Activated T-helper 17 cell treated with anti-CD3 and anti-CD28 coated beads, Interleukin-2, amount 50 U/mL, for 72 hours (primary cell): ENCODE measurements around the gene TRPV4. TPM values are rescaled to one million over a fixed set of nuclear protein-coding genes. Genes with fewer than 3 reads are reported as not detected.
"Not testable (repeated sequence)": the region's sequence is repeated elsewhere in the genome, so short reads cannot be mapped to it uniquely, and the experiment has no call there.

Source experiments
- ATAC-seq: fragments of 150-1000 bp; cut with Tn5 transposase; replicated peaks from 2 replicates; pipeline ENCODE4 v1.10.0; 2021; ENCODE audit warnings: mild to moderate bottlenecking, moderate library complexity
- H3K27ac Mint-ChIP-seq: one replicate; pipeline ENCODE4 v1.8.0; 2022; ENCODE audit warnings: mixed read lengths
- H3K27me3 Mint-ChIP-seq: one replicate; pipeline ENCODE4 v1.8.0; 2022; ENCODE audit warnings: mixed read lengths
- H3K36me3 Mint-ChIP-seq: one replicate; pipeline ENCODE4 v1.8.0; 2022; ENCODE audit warnings: low read depth, mild to moderate bottlenecking, mixed read lengths
- H3K4me1 Mint-ChIP-seq: one replicate; pipeline ENCODE4 v1.8.0; 2022; ENCODE audit warnings: mixed read lengths
- H3K4me3 Mint-ChIP-seq: one replicate; pipeline ENCODE4 v1.8.0; 2022; ENCODE audit warnings: mild to moderate bottlenecking, mixed read lengths
- H3K9me3 Mint-ChIP-seq: one replicate; pipeline ENCODE4 v1.8.0; 2022; ENCODE audit warnings: mixed read lengths
- total RNA-seq, 2 donors: library from RNA; stranded (reverse); gene quantifications; one replicate each; pipeline ENCODE4 v1.2.3, GENCODE V29; 2022

TRPV4 gene
- total RNA-seq, 2 donors from 2014 or later = not detected

DNA sequence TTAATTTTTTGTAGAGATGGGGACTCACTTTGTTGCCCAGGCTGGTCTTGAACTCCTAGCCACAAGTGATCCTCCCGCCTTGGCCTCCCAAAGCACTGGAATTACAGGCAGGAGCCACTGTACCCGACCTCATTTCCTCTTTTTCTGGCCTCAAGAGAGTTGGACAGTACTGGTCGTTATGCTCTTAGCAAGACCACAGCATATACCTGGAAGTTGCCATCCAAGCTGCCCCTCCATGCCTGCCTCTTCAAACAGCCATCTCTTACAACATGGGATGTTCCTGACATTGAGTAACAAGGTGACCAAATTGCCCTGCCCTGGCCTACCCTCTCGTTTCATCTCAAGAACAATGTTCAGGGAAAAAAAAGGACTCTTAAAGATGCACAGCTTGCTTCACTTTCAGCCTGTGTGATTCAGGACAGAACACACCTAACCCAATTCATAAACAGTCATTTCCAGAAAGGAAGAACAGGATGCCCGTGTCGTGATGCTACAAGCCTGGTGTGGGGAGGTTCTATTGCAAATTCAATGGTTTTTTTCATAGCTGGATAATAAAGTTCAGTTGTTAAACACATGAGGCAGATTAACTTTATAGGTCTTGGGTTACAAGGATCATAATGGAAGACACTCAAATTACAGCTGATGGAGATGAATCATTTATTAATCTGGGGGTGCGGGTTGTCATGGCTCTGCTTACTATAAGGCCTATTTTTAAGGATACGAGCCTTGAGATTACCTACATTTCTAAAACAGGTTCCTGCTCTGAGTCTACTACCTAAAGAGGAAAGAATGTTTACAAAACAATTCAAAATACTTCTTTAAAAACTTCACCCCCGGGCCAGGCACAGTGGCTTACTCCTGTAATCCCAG is 35.2 kb upstream of the TRPV4 start:
- Mint-ChIP-seq H3K9me3 (no peaks in the 10 kb centered on the region), H3K36me3 (peaks cover 19% of the 10 kb centered on the region), H3K4me1 (peaks cover 18% of the 10 kb centered on the region), H3K27ac (peak overlapping the region; percentile 12), H3K27me3 (no peaks in the 10 kb centered on the region), H3K4me3 (no peak overlapping the region)
- ATAC-seq = peak; percentile 92

DNA sequence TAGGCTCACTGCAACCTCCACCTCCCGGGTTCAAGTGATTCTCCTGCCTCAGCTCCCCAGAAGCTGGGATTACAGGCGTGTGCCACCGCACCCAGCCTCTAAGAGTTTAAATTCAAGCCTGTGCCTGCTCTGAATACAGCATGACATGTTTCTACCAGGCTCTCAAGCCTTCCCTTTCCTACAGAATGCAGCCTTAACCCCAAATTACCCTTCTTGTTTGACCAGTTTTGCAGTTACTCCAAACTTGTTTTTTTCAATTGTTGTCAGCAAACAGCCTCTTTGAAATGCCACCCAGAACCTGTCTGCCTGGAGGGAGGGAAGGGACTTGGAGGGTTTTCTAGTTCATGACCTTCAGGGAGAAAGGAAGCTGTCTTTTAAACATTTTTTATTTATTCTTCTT is 31.7 kb upstream of the TRPV4 start:
- H3K36me3 Mint-ChIP-seq = no peaks in the 10 kb centered on the region
- no peak overlapping the region for H3K27ac Mint-ChIP-seq
- H3K27me3 Mint-ChIP-seq = no peaks in the 10 kb centered on the region
- H3K9me3 Mint-ChIP-seq = no peaks in the 10 kb centered on the region
- no peak overlapping the region for H3K4me3 Mint-ChIP-seq
- ATAC-seq = no peak
- peaks cover 7% of the 10 kb centered on the region for H3K4me1 Mint-ChIP-seq

DNA sequence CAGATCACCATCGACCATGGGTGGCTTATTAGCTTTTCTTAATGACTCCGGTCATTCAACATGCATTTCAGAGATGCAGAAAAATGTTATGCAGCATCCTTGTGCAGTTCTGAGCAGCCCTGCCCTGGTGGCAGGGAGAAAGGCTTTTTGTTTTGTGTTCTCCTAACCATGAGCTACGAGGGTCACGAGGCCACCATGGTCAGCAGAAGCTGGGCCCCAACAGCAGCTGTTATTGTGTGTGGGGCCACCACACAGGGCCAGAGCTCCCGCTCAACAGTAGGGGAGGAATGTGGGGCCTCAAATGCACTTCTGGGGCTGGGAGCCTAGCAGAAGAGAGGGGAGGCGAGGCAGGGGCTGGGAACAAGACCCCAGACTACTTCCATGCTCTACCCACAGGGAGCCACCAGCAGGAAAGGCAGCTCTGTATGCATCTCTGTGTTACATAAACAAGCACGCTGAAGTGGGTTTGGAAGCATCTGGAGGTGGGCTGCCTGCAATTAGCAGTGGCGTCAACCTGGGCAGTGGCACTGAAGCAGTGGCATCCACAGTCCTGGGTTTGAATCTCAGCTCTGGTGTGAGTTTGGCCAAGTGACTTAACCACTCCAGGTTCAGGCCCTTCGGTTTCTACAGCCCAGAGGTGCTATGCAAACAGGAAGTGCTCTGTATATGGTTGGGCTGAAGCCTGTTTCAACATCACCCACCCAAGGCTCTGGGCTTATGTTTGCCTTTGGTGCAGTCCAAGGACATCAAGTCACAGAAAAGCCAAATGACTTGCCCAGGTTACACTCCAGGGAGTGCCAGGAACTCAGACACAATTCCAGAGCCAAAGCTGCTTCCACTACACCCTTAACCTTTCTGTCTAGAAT is 30.9 kb upstream of the TRPV4 start:
- Mint-ChIP-seq H3K4me3 (no peak overlapping the region), H3K4me1 (peaks cover 7% of the 10 kb centered on the region), H3K36me3 (no peaks in the 10 kb centered on the region), H3K27ac (no peak overlapping the region), H3K27me3 (no peaks in the 10 kb centered on the region), H3K9me3 (no peaks in the 10 kb centered on the region)
- no peak for ATAC-seq

DNA sequence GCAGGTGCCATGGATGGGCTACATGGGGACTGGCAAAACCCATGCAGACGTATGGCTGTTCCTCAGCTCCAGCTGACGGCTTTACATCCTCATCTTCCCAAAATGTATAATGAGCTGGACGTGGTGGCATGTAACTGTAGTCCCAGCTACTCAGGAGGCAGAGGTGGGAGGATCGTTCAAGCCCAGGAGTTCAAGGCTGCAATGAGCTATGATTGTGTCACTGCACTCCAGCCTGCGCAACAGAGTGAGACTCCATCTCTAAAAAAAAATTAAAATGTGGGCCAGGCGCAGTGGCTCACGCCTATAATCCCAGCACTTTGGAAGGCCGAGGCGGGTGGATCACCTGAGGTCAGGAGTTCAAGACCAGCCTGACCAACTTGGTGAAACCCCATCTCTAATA is 29.3 kb upstream of the TRPV4 start:
- not testable (repeated sequence) for H3K27me3 Mint-ChIP-seq, H3K4me3 Mint-ChIP-seq, H3K36me3 Mint-ChIP-seq, H3K9me3 Mint-ChIP-seq, H3K27ac Mint-ChIP-seq, H3K4me1 Mint-ChIP-seq, ATAC-seq

DNA sequence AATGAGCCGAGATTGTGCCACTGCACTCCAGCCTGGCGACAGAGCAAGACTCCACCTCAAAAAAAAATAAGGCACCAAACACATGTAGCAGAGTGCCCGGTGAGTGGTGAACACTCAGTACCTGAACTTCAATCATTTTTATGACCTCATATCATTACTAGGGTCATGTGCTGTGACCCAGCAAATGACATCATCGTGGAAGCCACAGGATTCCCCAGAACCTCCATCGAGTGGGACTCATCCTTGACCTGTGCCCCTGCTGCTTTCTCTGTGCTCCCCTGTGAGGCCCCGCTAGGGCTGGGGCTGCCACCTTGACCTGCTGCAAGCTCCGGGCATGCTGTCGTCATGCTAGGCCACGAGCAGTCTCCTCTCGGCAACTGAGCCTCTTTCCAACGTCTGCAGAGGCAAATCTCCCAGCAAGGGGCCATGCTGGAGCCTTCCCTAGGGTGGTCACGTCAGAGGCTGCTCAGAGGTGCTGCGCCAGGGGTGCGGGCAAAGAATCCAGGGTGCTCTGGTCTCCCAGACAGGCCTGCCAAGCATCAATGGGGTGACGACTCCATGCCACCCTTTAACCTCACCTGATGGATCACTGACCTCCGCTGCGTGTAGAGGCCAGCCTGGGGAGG is 28.6 kb upstream of the TRPV4 start:
- no peaks in the 10 kb centered on the region for H3K4me1 Mint-ChIP-seq
- H3K36me3 Mint-ChIP-seq = peaks cover 11% of the 10 kb centered on the region
- ATAC-seq = peak; percentile 24
- H3K27ac Mint-ChIP-seq = no peak overlapping the region
- H3K4me3 Mint-ChIP-seq = no peak overlapping the region
- no peaks in the 10 kb centered on the region for H3K27me3 Mint-ChIP-seq
- H3K9me3 Mint-ChIP-seq = no peaks in the 10 kb centered on the region

DNA sequence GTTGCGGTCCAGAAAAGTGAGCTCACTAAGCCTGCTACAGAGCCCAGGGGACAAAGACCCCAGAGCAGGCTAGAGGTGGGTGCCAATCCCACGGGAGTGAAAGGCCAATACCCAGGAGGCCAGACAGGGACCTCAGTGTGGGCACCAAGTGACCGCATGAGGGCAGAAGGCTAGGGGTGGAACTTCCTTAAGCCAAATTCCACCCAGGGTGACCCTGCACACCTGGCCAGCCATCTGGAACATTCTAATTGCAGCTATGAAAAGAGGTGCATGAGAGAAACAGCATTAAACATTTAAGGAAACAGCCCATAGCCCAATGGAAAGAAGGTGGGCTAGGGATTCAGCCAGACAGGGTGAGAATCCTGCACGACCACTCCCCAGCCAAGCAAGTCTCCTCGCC is 27.8 kb upstream of the TRPV4 start:
- ATAC-seq = no peak
- Mint-ChIP-seq H3K9me3 (no peaks in the 10 kb centered on the region), H3K27me3 (no peaks in the 10 kb centered on the region), H3K27ac (no peak overlapping the region), H3K36me3 (peaks cover 17% of the 10 kb centered on the region), H3K4me1 (no peaks in the 10 kb centered on the region), H3K4me3 (no peak overlapping the region)

DNA sequence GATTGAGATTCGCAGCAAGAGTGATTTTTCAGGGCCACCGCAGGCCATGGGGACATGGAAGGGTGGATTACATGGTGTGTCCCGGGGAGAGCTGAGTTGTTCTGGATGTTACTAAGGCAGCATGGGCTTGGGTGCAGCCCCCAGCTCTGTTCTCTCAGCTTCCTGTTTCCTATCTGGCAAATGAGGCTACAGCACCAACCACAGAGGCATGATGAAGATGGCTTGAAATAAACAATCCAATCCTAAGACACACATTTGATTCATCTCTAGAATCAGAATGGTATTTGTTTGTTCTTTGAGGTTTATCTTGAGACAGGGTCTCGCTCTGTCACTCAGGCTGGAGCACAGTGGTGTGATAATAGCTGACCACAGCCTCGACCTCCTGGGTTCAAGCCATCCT is 25.6 kb upstream of the TRPV4 start:
- ATAC-seq = no peak

DNA sequence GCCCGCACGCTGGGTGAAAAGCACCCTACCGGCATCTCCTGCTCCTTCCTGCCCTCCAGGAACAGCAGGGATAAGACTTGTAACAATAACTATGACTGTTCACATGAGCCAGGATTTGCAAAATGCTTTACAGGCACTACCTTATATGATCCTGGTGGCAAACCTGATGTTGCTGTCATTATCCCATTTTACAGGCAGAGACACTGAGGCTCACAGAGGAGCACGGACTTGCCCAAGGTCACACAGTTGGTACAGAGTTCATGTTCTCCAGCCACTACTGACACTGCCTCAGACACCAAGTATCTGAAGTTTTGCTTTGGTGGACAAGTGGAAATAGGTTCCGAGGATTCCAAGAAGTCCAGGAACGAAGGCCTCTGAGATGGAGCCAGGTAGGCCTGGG is 24.5 kb upstream of the TRPV4 start:
- Mint-ChIP-seq H3K4me3 (no peak overlapping the region), H3K36me3 (peaks cover 34% of the 10 kb centered on the region), H3K4me1 (no peaks in the 10 kb centered on the region), H3K9me3 (no peaks in the 10 kb centered on the region), H3K27me3 (no peaks in the 10 kb centered on the region), H3K27ac (peak overlapping the region; percentile 7)
- ATAC-seq = no peak

More for the DNA sequence above, 25.6 kb upstream of the TRPV4 start:
- Mint-ChIP-seq H3K4me1 (no peaks in the 10 kb centered on the region), H3K4me3 (no peak overlapping the region), H3K27ac (peak overlapping the region; percentile 7), H3K27me3 (no peaks in the 10 kb centered on the region), H3K9me3 (no peaks in the 10 kb centered on the region), H3K36me3 (peaks cover 27% of the 10 kb centered on the region)

DNA sequence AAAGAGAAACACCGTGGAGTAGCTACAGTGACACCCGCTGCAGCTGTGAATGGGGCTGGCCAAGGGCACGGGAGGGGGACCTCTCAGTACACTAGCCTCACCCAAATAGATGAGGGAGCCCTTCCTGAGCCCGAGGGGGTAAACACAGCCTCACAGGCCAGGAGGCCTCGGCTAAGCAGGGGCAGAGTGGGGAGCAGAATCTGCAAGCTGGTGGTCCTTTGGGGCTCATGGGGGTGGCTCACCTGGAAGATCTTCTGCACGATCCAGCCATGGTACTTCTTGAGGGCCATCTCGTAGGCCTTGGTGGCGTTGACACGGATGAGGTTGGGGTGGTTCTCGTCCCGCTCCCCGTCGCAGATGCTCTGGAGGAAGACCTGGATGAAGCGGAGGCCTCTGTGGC is 22.2 kb upstream of the TRPV4 start:
- no peaks in the 10 kb centered on the region for H3K4me1 Mint-ChIP-seq
- H3K4me3 Mint-ChIP-seq = no peak overlapping the region
- no peak overlapping the region for H3K27ac Mint-ChIP-seq
- no peak for ATAC-seq
- no peaks in the 10 kb centered on the region for H3K27me3 Mint-ChIP-seq
- H3K36me3 Mint-ChIP-seq = peaks cover 50% of the 10 kb centered on the region
- no peaks in the 10 kb centered on the region for H3K9me3 Mint-ChIP-seq

DNA sequence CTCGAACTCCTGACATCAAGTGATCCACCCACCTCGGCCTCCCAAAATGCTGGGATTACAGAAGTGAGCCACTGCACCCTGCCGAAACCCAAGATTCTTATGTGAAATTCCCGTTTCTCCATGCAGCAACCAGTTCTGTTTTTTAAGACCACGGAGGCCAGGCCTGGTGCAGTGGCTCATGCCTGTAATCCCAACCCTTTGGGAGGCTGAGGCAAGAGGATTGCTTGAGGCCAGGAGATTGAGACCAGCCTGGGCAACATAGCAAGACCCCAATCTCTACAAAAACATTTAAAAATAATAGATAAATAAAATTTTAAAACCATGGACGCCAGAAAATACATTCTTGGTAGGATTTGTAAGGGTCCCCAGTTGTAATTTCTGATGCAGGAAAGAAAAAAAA is 17.3 kb upstream of the TRPV4 start:
- H3K9me3 Mint-ChIP-seq, ATAC-seq, H3K27ac Mint-ChIP-seq, H3K4me3 Mint-ChIP-seq, H3K27me3 Mint-ChIP-seq, H3K4me1 Mint-ChIP-seq: not testable (repeated sequence)
- H3K36me3 Mint-ChIP-seq = peaks cover 29% of the 10 kb centered on the region

DNA sequence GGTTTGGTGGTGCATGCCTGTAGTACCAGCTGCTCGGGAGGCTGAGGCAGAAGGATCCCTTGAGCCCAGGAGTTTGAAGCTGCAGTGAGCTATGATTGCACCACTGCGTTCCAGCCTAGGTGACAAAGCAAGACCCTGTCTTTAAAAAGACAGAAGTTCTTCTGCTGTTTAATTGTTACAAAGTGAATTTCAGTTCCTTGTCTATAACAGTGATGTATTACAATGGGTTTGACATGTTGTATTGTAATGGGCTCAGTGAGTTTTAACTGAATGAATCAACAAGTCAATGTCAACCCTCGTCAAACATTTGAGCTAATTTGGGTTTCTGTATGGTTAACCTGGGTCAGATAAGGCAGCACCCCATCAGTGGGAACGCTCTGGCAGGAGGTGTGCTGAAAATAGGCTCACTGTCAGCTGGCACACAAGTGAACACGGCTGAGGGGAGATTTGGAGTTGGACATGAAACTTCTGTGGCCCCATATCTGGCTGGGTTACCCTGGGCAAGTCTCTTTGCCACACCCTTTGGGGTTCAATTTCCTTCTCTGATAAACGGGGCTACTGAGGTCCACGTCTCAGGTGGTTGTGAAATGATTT is 14.0 kb upstream of the TRPV4 start:
- Mint-ChIP-seq H3K27ac (no peak overlapping the region), H3K4me1 (no peaks in the 10 kb centered on the region), H3K27me3 (no peaks in the 10 kb centered on the region), H3K9me3 (no peaks in the 10 kb centered on the region), H3K36me3 (peaks cover 12% of the 10 kb centered on the region), H3K4me3 (no peak overlapping the region)
- no peak for ATAC-seq

DNA sequence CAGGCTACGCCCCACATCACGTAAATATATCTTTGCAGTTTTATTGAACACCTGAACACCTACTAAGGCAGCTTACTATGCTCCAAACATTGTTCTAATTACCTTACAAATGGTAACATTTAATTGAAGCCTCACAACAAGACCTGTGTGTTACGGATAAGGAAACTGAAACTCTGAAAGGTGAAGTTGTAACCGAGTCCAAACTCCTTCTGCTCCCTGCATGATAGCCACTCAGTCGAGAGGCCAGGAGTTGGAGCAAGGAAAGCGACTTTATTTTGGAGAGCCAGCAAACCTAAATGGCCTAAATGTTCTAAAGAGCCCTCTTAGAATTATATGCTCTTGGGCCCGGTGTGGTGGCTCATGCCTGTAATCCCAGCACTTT is 12.6 kb upstream of the TRPV4 start:
- peak overlapping the region; percentile 64 for H3K4me3 Mint-ChIP-seq
- H3K27me3 Mint-ChIP-seq = no peaks in the 10 kb centered on the region
- no peak for ATAC-seq
- H3K27ac Mint-ChIP-seq = no peak overlapping the region
- H3K9me3 Mint-ChIP-seq = no peaks in the 10 kb centered on the region
- peaks cover 1% of the 10 kb centered on the region for H3K36me3 Mint-ChIP-seq
- H3K4me1 Mint-ChIP-seq = no peaks in the 10 kb centered on the region

DNA sequence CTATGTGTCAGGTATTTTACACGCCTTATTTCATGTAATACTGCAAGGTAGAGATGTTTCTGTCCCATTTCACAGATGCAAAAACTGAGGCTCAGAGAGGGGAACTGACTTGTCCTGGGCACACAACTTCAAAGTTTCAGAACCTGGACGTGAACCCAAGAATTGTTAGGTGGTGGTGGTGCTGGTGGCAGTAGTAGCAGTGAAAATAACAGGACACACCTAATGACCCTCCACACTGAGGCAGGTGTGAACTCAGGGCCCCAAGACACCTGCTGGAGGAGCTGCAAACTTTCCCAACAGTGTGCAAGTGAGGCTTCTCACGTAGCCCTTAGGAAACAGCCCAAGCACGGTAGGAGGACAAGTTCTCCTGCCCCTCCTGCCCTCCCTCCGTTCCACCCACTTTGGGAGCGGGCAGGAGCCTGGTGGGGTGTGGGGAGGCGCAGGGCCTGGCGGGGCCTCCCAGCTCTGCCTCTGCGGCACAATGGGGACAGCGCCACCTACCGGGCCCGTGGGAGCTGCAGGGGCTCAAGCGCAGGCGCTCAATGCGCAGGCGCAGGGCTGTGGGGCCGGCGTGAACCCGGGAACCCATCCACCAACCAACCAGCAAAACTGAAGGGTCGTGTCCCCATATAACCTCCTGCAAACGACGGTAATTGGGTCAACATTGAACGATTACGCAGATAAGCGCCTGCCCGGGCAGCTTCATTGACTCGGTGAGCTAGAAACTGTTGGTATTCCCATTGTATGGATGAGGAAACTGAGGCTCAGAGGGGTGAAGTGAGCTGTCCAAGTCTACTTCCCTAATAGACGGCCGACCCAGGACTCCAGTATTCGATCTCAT is 12.0 kb upstream of the TRPV4 start:
- peak; percentile 98 for ATAC-seq
- Mint-ChIP-seq H3K27me3 (no peaks in the 10 kb centered on the region), H3K4me1 (no peaks in the 10 kb centered on the region), H3K36me3 (no peaks in the 10 kb centered on the region), H3K27ac (peak overlapping the region; percentile 48), H3K4me3 (peak overlapping the region; percentile 64), H3K9me3 (no peaks in the 10 kb centered on the region)

DNA sequence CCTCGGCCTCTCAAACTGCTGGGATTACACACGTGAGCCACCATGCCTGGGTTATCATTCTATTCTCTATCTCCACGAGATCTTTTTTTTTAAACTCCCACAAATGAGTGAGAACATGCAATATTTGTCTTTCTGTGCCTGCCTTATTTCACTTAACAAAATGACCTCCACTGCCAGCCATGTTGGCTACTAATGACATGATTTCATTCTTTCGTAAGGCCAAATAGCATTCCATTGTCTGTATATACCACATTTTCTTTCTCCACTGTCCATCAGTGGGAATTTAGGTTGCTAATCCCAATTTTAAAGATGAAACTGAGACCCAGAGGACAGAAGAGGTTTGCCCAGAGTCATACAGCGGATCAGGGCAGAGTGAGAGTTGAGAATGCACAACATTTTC is 10.9 kb upstream of the TRPV4 start:
- Mint-ChIP-seq H3K27ac (peak overlapping the region; percentile 46), H3K27me3 (no peaks in the 10 kb centered on the region), H3K4me3 (no peak overlapping the region), H3K36me3 (no peaks in the 10 kb centered on the region), H3K4me1 (no peaks in the 10 kb centered on the region), H3K9me3 (no peaks in the 10 kb centered on the region)
- no peak for ATAC-seq
